HG03196 (cell line): ENCODE data around the gene MIB2.

Experiments
- ATAC-seq: cut with Tn5 transposase; IDR thresholded peaks from one replicate; pipeline ENCODE4 v1.9.1; 2021; ENCODE audit not compliant: unreplicated experiment

The MIB2 gene

GRCh38 chr1:1614204-1614953 lies 921 bp upstream of the MIB2 start:
- ATAC-seq, result no peak

- no peak for ATAC-seq
These were observed 395 bp upstream of the MIB2 start for GRCh38 chr1:1614954-1615255.

- ATAC-seq, result peak; percentile 24
These were observed 918 bp downstream of the MIB2 start for GRCh38 chr1:1616045-1616790.

GRCh38 chr1:1616838-1617237 lies 1.5 kb downstream of the MIB2 start:
- no peak for ATAC-seq

GRCh38 chr1:1617516-1617915 lies 2.2 kb downstream of the MIB2 start:
- ATAC-seq, result no peak

GRCh38 chr1:1617925-1618324 lies 2.6 kb downstream of the MIB2 start:
- ATAC-seq, result no peak

GRCh38 chr1:1618396-1619068 lies 3.2 kb downstream of the MIB2 start:
- no peak for ATAC-seq

GRCh38 chr1:1619917-1620361 lies 4.6 kb downstream of the MIB2 start:
- ATAC-seq, result no peak

- ATAC-seq, result no peak
These were observed 5.3 kb downstream of the MIB2 start for GRCh38 chr1:1620433-1621139.

GRCh38 chr1:1621173-1622009 lies 6.1 kb downstream of the MIB2 start:
- no peak for ATAC-seq

- no peak for ATAC-seq
These were observed 6.9 kb downstream of the MIB2 start for GRCh38 chr1:1622010-1622787.

GRCh38 chr1:1622788-1623094 lies 7.4 kb downstream of the MIB2 start:
- ATAC-seq, result no peak

- ATAC-seq, result no peak
These were observed 7.9 kb downstream of the MIB2 start for GRCh38 chr1:1623181-1623630.

GRCh38 chr1:1623631-1624442 lies 8.5 kb downstream of the MIB2 start:
- ATAC-seq, result no peak

GRCh38 chr1:1624443-1625403 lies 9.4 kb downstream of the MIB2 start:
- ATAC-seq, result no peak

- ATAC-seq, result no peak
These were observed 10.1 kb downstream of the MIB2 start for GRCh38 chr1:1625404-1625775.

GRCh38 chr1:1625824-1626206 lies 10.5 kb downstream of the MIB2 start:
- ATAC-seq, result no peak
